HG03460 (cell line): ENCODE results near the gene GNAQ.
"Not testable (repeated sequence)": the region's sequence is repeated elsewhere in the genome, so short reads cannot be mapped to it uniquely, and the experiment has no call there.

Source experiments
- ATAC-seq: cut with Tn5 transposase; IDR thresholded peaks from one replicate; pipeline ENCODE4 v1.9.1; 2021; ENCODE audit not compliant: unreplicated experiment

GNAQ gene

GRCh38 chr9:77744841-77745430 lies 286.7 kb downstream of the GNAQ start:
- ATAC-seq, result no peak

DNA sequence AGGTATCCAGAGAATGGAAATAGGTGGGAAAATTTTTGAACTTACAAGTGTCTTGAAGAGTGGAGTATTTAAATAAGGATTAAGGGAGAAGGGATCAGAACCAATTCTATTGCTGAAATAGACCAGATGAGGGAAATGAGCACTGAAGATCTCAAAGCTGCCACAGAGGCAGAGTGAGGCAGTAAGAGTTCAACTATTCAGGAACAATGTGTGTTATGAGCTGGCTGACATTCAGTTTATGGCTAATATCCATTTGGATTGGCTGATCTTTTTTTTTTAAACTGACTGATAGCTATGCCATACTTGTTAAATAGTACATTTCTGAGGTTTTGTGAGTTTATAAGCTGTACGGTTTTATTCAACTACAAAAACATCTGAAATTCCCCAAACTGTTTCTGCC lies 288.2 kb downstream of the GNAQ start:
- no peak for ATAC-seq

DNA sequence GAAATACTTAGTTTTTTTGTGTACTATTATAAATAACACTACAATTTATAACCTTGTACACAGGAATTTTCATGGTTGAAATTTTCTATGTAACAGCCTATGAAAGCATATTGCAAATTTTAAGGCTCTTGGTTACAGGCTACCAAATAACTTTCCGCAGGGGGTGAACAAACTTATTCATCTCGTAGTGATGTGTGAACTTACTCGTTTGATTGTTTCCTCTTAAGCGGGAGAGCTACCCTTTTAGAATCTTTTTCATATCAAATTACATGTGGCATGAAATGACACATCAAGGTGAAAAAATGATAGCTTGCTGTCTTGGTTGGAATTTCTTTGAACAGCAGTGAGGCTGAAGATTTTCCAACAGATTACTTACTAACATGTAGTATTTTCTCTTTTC lies 292.7 kb downstream of the GNAQ start:
- ATAC-seq, result no peak

- ATAC-seq, result no peak
These were observed 296.1 kb downstream of the GNAQ start for GRCh38 chr9:77735494-77735893.

DNA sequence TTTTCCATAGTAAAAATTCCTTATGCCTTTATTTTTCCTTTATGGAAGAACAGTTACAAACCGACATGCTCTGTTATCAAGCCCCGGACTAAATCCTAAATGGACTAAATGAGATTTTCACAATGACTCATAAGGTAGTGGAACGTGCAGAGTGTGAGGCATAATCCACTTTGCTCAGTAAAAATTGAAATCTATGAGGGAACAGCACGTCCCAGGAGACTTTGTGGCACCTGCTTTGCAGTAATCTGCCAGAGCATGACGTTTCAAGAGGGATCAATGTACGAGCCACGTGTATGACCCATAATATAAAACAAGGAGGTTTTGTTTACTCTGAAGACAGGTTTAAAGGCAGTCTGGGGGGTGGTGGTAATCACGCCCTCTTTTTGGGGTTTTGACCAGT lies 299.7 kb downstream of the GNAQ start:
- no peak for ATAC-seq

GRCh38 chr9:77731008-77731698 lies 300.5 kb downstream of the GNAQ start:
- no peak for ATAC-seq

GRCh38 chr9:77729177-77729576 lies 302.4 kb downstream of the GNAQ start:
- ATAC-seq, result no peak

DNA sequence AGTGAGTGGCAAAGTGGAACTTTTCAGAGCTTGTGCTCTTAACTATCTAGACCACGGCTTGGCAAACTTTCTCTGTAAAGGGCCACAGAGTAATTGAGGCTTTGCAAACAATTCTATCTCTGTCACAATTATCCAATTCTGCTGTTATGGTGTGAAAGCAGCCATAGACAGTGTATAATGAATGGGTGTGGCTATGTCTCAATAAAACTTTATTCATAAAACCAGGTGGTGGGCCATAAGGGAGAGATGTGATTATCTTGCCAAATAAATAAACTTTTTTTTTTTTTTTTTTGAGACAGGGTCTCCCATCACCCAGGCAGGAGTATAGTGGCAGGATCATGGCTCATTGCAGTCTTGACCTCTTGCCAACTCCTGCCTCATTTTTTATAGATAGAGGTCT lies 304.8 kb downstream of the GNAQ start:
- ATAC-seq, result no peak

GRCh38 chr9:77726289-77726688 lies 305.3 kb downstream of the GNAQ start:
- no peak for ATAC-seq

DNA sequence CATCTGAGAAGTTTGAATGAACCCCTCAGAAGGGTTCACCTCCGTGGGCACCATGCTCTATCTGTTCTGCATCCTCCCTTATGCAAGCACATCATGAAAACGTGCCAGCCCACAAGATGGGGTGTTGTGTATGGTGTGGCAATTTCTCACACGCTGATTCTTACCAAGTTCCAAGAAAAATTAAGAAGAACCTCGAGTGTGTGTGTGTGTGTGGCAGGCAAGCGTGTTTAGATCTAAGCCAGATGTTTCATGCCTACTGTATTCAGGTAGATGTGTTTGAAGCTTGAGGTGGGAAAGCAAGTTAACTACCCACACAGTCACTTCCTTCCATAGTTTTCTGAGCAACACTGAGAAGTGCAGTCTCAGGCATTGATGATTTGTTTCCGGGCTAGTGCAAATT lies 305.8 kb downstream of the GNAQ start:
- ATAC-seq, result no peak

GRCh38 chr9:77725046-77725694 lies 306.4 kb downstream of the GNAQ start:
- no peak for ATAC-seq

DNA sequence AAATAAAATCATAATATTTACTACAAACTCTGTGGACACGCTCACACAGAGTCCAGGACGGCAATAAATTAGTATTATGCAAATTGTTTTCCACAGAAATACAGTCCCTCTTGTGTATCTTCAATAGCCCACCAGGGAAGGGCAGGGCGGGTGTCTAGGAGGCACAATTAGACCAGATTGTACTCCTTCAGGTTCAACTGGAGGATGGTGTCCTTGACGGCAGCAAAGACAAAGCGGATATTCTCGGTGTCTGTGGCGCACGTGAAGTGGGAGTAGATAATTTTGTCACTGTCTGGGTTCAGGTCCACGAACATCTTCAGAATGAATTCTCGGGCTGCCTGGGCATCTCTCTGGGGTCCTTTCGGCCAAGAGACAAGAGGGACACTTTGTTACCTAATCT lies 310.5 kb downstream of the GNAQ start:
- ATAC-seq, result not testable (repeated sequence)

DNA sequence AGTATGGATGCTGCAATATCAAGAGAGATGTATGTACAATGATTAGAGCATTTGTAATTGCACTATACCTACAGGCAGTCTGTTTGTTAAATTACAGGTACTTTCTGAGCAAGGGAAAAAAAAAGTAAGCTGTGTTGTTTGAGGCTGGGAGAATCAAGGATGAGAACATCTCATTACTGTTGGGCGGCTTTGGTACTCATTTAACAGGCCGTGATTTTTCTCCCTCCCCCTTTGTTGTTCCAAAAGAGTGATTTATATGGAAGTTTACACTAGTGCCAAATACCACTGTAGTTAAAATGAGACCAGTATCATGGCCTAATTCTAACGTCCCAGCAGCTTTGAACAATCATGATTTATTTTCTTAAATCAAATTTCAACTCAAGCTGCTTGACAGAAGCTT lies 312.3 kb downstream of the GNAQ start:
- no peak for ATAC-seq

DNA sequence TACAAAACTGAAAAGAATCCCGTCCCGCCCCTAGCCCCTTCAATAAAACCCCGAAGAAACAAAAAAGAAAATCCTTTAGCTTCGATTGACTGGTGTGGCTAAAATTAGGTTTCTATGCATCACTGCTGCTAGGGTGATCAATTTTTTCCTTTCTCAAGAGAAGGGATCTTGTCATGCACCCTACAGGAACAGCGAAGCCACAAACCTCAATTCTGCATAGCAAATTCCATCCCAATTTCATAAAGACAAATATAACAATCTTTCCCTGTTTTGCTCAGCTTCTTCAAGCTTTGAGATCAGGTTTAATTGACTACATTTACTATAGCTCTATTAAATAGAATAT lies 313.3 kb downstream of the GNAQ start:
- ATAC-seq, result not testable (repeated sequence)

DNA sequence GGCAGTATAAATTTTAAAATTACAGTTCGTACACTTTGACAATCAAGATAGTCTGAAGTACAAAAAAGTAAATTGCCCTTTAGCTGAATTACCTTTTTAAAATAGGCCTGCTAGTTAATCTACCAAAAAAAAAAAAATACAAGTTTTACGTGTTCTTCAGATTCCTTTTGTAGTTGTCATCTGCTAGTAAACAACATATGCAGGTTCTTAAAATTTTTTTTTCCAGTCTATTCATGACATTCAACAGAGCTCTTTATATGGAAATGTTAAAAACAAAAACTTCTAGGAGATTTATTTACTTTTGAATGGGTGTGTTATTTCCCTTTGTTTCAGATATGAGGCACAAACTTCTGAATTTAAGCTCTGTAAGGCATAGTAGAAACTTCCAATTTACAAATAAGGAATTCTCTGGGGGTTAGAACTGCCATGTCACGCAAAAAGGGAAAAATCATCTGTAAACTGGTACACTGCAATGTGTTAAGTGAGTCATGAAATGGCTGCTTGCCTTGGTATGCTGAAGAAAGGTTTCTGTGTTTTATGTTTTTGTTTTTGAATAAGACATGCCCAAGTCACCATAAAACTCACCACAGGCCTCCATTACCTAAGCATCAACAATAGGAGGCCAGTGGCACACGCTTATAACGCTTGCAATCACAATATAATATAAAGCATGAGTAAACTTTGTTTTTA lies 313.9 kb downstream of the GNAQ start:
- ATAC-seq, result not testable (repeated sequence)

- no peak for ATAC-seq
These were observed 317.5 kb downstream of the GNAQ start for GRCh38 chr9:77714077-77714549.

DNA sequence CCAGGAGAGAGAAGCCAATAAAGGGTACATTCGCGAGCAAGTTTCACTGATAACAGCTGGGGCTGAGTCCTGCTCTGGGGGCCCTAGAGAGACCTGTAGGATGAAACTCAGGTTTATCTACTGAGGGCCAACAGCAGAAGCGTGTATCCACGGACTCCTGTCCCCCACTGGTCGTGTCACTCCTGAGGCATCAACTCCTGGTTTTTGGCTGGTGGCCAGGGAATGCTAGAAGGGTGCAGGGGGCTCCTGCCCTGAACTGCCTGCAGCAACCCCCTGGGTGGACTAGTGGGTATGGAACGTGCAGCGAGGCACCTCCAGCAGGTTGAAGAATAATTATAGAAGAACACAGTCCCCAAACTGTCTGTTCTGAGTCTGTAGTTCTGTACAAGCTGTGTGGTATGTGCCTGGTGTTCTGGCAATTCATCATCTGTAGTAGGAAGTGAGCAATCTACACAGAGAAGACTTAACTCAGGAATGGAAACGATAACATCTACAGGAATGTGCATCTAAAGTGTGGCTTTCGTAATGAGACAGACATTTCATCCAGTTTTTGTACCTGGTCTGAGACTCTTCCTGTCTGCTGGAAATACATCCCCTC lies 319.0 kb downstream of the GNAQ start:
- ATAC-seq, result no peak

GRCh38 chr9:77710965-77711648 lies 320.5 kb downstream of the GNAQ start:
- ATAC-seq, result no peak

DNA sequence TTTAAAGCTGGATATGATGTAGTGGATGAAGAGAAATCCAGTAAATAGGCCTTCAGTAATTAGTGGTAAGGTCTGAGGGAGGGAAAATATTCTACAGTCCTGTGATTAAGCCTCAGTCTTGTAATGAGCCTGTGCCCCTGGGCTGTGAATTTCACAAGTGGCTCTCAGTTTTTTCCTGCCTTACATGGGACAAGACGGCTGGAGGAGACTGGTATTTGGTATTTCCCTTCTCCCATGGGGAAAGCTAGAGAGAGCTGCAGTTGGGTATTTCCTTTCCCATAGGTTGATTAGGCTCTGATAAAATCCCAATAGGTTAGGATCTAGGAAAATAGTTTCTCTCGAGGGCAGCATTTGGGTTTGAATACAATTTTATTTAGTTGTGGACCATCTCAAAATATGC lies 321.3 kb downstream of the GNAQ start:
- ATAC-seq, result no peak

GRCh38 chr9:77708064-77708815 lies 323.4 kb downstream of the GNAQ start:
- ATAC-seq, result no peak
